Fibroblast of lung (primary cell): ENCODE data around the gene MTHFD2. TPM values are rescaled to one million over a fixed set of nuclear protein-coding genes. Genes with fewer than 3 reads are reported as not detected.

Experiments
- DNase-seq, 2 donors: peaks; one replicate each; pipeline versions ENCODE4 v3.0.0 to v3.0.0-alpha.2; 2010; ENCODE audit warnings: low read depth in 2 of 2
- H2AFZ ChIP-seq: 2 replicates; pipeline ENCODE4 v1.5.1; 2012; ENCODE audit warnings: low read length, control low read depth, inconsistent platforms
- H3K27ac ChIP-seq: 2 replicates; pipeline ENCODE4 v1.5.1; 2011; ENCODE audit warnings: low read length, control low read depth; ENCODE audit not compliant: insufficient read depth
- H3K27me3 ChIP-seq: 2 replicates; pipeline ENCODE4 v1.5.1; 2011; ENCODE audit warnings: mild to moderate bottlenecking, low read length; ENCODE audit not compliant: control insufficient read depth, insufficient read depth
- H3K36me3 ChIP-seq: 2 replicates; pipeline ENCODE4 v1.5.1; 2011; ENCODE audit warnings: low read length; ENCODE audit not compliant: control insufficient read depth, insufficient read depth
- H3K4me1 ChIP-seq: 2 replicates; pipeline ENCODE4 v1.5.1; 2011; ENCODE audit warnings: low read length; ENCODE audit not compliant: control insufficient read depth, insufficient read depth; ENCODE audit errors: extremely low read depth
- H3K4me2 ChIP-seq: 2 replicates; pipeline ENCODE4 v1.5.1; 2011; ENCODE audit warnings: low read length, control low read depth; ENCODE audit not compliant: insufficient read depth; ENCODE audit errors: extremely low read depth
- H3K4me3 ChIP-seq, 4 experiments: fragments of 200-600 bp in 1 of 4; sonication (generic) in 1 of 4; replicated peaks in 1 of 4; 2 replicates each; pipeline ENCODE4 v1.5.1; 2011 to 2016; ENCODE audit warnings: low read length in 4 of 4, low read depth in 3 of 4, mild to moderate bottlenecking in 3 of 4, control low read depth in 2 of 4, inconsistent platforms in 1 of 4, mixed read lengths in 1 of 4; ENCODE audit not compliant: insufficient read depth in 1 of 4; ENCODE audit errors: control extremely low read depth in 1 of 4
- H3K79me2 ChIP-seq: 2 replicates; pipeline ENCODE4 v1.5.1; 2012; ENCODE audit warnings: mild to moderate bottlenecking, low read length, inconsistent platforms; ENCODE audit not compliant: control insufficient read depth, insufficient read depth
- H3K9ac ChIP-seq: 2 replicates; pipeline ENCODE4 v1.5.1; 2011; ENCODE audit warnings: mild to moderate bottlenecking, low read length, control low read depth; ENCODE audit not compliant: insufficient read depth
- H3K9me3 ChIP-seq: 2 replicates; pipeline ENCODE4 v1.5.1; 2012; ENCODE audit warnings: low read depth, low read length; ENCODE audit not compliant: control insufficient read depth, insufficient read depth
- H4K20me1 ChIP-seq: 2 replicates; pipeline ENCODE4 v1.5.1; 2011; ENCODE audit warnings: low read length; ENCODE audit not compliant: control insufficient read depth, insufficient read depth; ENCODE audit errors: extremely low read depth
- CTCF ChIP-seq, 2 donors: IDR thresholded peaks in 1 of 2; conservative IDR thresholded peaks in 1 of 2; 1 replicate in 1 of 2; 2 replicates in 1 of 2; pipeline ENCODE4 v1.5.1; 2011 to 2012; ENCODE audit warnings: low read length in 2 of 2, control low read depth in 1 of 2, inconsistent platforms in 1 of 2, low read depth in 1 of 2, mild to moderate bottlenecking in 1 of 2
- EZH2 ChIP-seq: IDR thresholded peaks from 2 replicates; pipeline ENCODE4 v1.5.1; 2012; ENCODE audit warnings: low read length, control low read depth, mild to moderate bottlenecking; ENCODE audit errors: missing control alignments
- polyA plus RNA-seq, 2 donors: library from polyadenylated mRNA; depleted of rRNA in 1 of 2; stranded (reverse) in 1 of 2; unstranded in 1 of 2; fragments of >200 nt; gene quantifications; 2 replicates each; pipeline ENCODE4 v1.2.1, GENCODE V29; 2011 to 2012; ENCODE audit warnings: missing spikeins in 1 of 2
- total RNA-seq: library from RNA; depleted of rRNA; stranded (reverse); fragments of >200 nt; gene quantifications from 2 replicates; pipeline ENCODE4 v1.2.1, GENCODE V29; 2014

MTHFD2 gene
- total and polyA plus RNA-seq, 2 donors (not counting 1 experiment from before 2014, with no cell fraction given): 95.4 to 334 TPM

DNA sequence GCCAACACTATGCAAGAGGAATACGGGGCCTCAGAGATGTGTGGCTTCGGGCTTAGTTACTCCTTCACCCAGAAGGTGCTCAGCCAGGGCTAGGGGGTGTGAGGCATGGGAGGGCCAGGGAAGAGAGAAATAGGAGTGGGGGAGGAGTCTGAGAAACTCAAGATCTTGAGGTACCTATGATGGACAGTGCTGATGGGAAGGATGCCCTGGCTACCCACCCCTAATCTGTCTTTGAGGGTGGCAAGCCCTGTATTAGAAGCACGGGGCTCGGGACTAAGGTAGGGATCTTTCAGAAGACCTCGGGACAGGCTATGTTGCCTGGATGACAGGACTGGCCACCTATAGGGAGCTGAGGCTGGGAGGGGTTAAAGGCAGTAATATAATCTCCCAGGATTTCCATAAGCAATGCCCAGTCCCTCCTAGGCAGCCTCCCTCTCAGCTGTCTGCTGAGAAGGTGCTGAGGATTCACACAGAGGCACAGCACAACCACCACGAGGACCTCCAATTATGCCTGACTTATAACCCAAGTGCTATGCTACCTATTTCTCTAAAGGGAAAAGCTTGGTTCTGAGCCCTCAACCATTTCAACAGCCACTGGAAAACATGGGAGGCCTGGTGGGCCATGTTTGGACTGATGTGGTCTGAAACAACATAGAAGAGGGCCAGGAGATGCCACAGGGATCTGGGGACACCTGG lies 23.3 kb downstream of the MTHFD2 start:
- H3K27ac ChIP-seq: no peak overlapping the region
- H2AFZ ChIP-seq: no peak overlapping the region
- H3K27me3 ChIP-seq: no peaks in the 10 kb centered on the region
- H3K9me3 ChIP-seq: no peaks in the 10 kb centered on the region
- no peaks in the 10 kb centered on the region for H3K79me2 ChIP-seq
- H3K36me3 ChIP-seq: no peaks in the 10 kb centered on the region
- H3K9ac ChIP-seq: no peak overlapping the region
- no peak for DNase-seq
- no peaks in the 10 kb centered on the region for H3K4me1 ChIP-seq
- H4K20me1 ChIP-seq: no peaks in the 10 kb centered on the region
- TF ChIP-seq CTCF (conservative IDR thresholded peaks at IDR 0.05 in 1 of 2, IDR thresholded peaks at IDR 0.05 in 1 of 2; ENCODE audit: low read depth in 1 of 2, low read length in 2 of 2): no peak
- TF ChIP-seq EZH2: no peak
- no peak overlapping the region for H3K4me3 ChIP-seq
- H3K4me2 ChIP-seq: no peak overlapping the region

DNA sequence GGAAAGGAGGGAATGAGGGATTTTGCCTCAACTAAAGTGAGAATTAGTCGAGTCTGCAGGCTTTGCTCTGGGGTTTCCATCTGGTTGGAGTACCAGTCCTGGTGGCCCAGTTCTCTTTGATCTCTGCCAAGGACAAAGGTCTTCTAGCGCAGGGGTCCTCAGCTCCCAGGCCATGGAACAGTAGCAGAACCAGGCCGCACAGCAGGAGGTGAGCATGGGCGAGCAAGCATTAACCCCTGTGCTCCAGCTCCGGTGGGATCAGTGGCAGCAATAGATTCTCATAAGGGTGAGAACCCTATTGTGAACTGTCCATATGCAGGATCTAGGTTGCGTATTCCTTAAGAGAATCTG lies 23.9 kb downstream of the MTHFD2 start:
- Histone ChIP-seq H3K9ac (no peak overlapping the region), H3K9me3 (no peaks in the 10 kb centered on the region), H3K27ac (no peak overlapping the region), H3K4me3 (no peak overlapping the region), H3K27me3 (no peaks in the 10 kb centered on the region), H3K4me1 (no peaks in the 10 kb centered on the region), H3K4me2 (no peak overlapping the region), H4K20me1 (no peaks in the 10 kb centered on the region), H3K79me2 (no peaks in the 10 kb centered on the region), H2AFZ (no peak overlapping the region), H3K36me3 (no peaks in the 10 kb centered on the region)
- TF ChIP-seq EZH2: no peak
- no peak for TF ChIP-seq CTCF (conservative IDR thresholded peaks at IDR 0.05 in 1 of 2, IDR thresholded peaks at IDR 0.05 in 1 of 2; ENCODE audit: low read depth in 1 of 2, low read length in 2 of 2)
- DNase-seq: no peak

- no peaks in the 10 kb centered on the region for H3K27me3 ChIP-seq
- no peaks in the 10 kb centered on the region for H3K36me3 ChIP-seq
- H3K4me3 ChIP-seq: no peak overlapping the region
- H3K4me1 ChIP-seq: no peaks in the 10 kb centered on the region
- no peak overlapping the region for H3K9ac ChIP-seq
- DNase-seq: no peak
- H2AFZ ChIP-seq: no peak overlapping the region
- H4K20me1 ChIP-seq: no peaks in the 10 kb centered on the region
- H3K4me2 ChIP-seq: no peak overlapping the region
- no peaks in the 10 kb centered on the region for H3K9me3 ChIP-seq
- no peaks in the 10 kb centered on the region for H3K79me2 ChIP-seq
- no peak overlapping the region for H3K27ac ChIP-seq
- TF ChIP-seq EZH2: no peak
These were observed 25.7 kb downstream of the MTHFD2 start for GRCh38 chr2:74223941-74224770.
